GM18499 (cell line): Measurements from ENCODE around the gene PCSK1N.
"Not testable (repeated sequence)": the region's sequence is repeated elsewhere in the genome, so short reads cannot be mapped to it uniquely, and the experiment has no call there.

Source experiments
- ATAC-seq: cut with Tn5 transposase; IDR thresholded peaks from one replicate; pipeline ENCODE4 v1.9.1; 2021; ENCODE audit warnings: moderate number of reproducible peaks; ENCODE audit not compliant: insufficient read depth, unreplicated experiment

Gene PCSK1N

GRCh38 chrX:48824066-48824465 is 11.3 kb downstream of the PCSK1N start:
- no peak for ATAC-seq

- ATAC-seq: no peak
Observed at GRCh38 chrX:48823053-48823452, 12.4 kb downstream of the PCSK1N start.

GRCh38 chrX:48819394-48819793 is 16.0 kb downstream of the PCSK1N start:
- ATAC-seq: not testable (repeated sequence)

- ATAC-seq: no peak
Observed at GRCh38 chrX:48818866-48819265, 16.5 kb downstream of the PCSK1N start.

- no peak for ATAC-seq
Observed at GRCh38 chrX:48818098-48818497, 17.3 kb downstream of the PCSK1N start.

GRCh38 chrX:48816014-48816810 is 19.2 kb downstream of the PCSK1N start:
- no peak for ATAC-seq

- no peak for ATAC-seq
Observed at GRCh38 chrX:48815266-48815665, 20.1 kb downstream of the PCSK1N start.

GRCh38 chrX:48814722-48815121 is 20.7 kb downstream of the PCSK1N start:
- ATAC-seq: no peak

- no peak for ATAC-seq
Observed at GRCh38 chrX:48813644-48814043, 21.8 kb downstream of the PCSK1N start.

GRCh38 chrX:48806081-48806480 is 29.3 kb downstream of the PCSK1N start:
- ATAC-seq: no peak

GRCh38 chrX:48802905-48803200 is 32.6 kb downstream of the PCSK1N start:
- no peak for ATAC-seq

- ATAC-seq: peak; percentile 23
Observed at GRCh38 chrX:48802089-48802904, 33.1 kb downstream of the PCSK1N start.

GRCh38 chrX:48801280-48802088 is 33.9 kb downstream of the PCSK1N start, which contains the start of gene HDAC6:
Gene HDAC6 (plus strand): TSS chrX:48802067. CDS start chrX:48802693, 626 bp downstream.
- peak; percentile 80 for ATAC-seq

- ATAC-seq: no peak
Observed at GRCh38 chrX:48800574-48801279, 34.7 kb downstream of the PCSK1N start.

GRCh38 chrX:48798318-48798717 is 37.1 kb downstream of the PCSK1N start:
- ATAC-seq: no peak

- no peak for ATAC-seq
Observed at GRCh38 chrX:48794911-48795515, 40.4 kb downstream of the PCSK1N start.

GRCh38 chrX:48794340-48794910 is 41.0 kb downstream of the PCSK1N start:
- ATAC-seq: no peak

GRCh38 chrX:48793935-48794334 is 41.5 kb downstream of the PCSK1N start:
- no peak for ATAC-seq

GRCh38 chrX:48792219-48792618 is 43.2 kb downstream of the PCSK1N start:
- no peak for ATAC-seq
